HG03103 (cell line): ENCODE data around the gene DPM2.

Experiments
- ATAC-seq: cut with Tn5 transposase; IDR thresholded peaks from one replicate; pipeline ENCODE4 v1.9.1; 2021; ENCODE audit warnings: low read depth; ENCODE audit not compliant: unreplicated experiment

DPM2 gene

DNA sequence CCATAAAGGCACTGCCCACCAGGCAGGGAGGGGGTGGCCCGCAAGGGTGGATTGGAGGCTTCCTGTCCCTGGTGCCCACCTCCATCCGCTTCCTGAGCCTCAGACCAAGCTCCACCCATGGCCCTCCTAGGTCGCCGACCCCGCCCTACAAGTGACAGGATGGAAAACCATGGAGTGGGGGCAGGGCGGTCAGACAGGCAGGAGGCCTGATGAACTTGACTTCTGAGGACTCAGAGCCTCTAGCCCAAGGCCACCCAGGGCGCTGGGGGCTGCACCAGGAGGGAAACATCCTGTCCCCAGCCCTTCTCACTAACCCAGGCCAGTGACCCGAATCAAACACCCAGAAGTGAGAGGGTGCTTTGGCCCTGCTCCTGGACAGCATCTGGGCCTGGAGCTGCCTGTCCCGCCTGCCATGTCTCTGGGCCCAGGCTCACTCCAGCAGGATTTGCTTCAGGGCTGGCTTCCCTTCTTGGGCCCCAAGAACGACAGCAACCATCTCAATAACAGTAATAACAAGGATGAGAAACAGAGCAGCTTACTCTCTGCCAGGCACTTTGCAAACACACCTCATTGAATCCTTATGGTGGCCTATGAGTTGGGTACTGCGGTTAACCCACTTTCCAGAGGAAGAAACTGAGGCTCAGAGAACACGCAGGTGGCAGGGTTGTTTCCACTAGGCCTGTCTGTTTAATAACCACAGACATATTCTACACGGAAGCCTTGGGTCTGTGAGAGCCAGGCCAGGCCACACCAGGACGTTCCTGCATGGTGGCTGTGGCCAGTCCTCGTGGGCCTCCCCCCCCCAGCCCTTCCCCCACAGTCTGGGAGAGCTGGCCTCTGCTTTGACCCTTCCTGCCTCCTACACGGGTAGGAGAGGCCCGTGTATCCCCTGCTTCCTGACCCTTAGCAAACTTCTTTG lies 33.8 kb downstream of the DPM2 start:
- ATAC-seq: no peak

DNA sequence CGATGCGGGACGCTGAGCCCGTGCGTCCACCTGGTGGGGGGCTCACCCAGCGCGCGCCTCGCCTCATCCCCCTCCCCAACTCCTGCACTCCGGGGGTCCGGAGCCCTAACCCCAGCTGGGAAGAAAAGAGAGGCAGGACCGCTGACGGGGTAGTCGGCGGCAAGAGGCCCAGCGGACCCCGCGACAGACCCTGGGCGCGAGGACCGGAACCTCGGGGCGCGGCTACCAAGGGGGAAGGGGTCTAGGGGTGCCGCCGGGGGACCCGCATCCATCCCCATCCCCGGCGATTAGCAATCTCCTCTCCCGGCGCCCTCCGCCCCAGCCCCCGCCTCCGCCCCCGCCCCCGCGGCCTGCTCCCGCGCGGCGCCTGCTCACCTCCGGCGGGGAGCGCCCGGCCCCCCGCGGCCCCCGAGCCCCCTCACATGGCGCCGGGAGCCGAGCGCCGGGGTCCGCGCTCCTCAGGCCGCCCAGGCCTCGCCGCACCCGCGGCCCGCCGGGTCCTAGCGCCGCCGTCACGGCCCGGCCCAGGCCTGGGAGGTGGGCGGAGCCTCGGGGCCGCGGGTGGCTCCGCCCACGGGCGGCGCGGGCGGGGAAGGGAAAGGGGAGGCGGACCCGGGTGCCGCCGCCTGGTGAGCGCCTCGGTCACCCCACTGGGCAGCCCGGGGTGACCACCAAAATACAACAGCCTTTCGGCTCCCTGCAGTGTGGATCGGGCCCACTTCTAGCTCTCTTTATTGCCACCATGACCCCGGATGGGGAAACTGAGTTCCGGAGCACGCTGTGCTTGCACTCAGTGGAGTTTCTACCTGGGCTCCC lies 38.3 kb downstream of the DPM2 start, which contains the start of gene ST6GALNAC6:
Gene ST6GALNAC6 (minus strand): TSS at position 476 of the 816 bp plus-strand sequence. CDS start 1,622 bp downstream, outside the sequence.
- ATAC-seq: no peak

DNA sequence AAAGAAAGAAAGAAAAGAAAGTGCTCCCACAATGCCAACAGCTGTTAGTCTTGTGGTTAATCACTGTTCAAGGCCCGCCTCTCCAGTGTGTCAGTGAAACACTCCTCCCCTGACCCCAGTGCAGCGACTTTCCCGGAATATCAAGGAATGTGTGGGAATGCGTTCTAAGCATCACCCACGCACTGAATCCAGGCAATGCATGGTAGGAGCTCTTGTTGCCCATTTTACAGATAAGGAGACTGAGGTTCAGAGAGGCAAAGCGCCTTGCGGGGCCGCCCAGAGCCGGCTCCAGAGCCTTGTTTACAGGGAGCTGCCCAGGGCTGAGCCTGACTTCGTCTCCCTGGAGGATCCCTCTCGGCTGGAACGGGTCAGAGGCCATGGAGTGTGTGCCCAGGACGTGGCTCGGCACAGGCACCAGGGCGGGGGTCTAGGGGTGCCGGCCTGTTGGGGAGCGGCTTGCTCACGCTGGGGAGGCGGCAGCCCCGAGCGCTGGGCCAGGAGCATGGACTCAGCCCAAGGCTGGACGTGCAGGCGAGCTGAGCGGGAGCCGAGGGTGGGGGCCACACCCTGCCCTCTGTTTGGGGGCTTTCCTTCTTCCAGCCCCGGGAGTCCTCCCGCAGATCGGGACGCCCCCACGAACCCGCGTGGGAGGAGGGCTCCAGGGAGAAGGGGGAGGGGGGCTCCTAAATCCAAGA lies 39.1 kb downstream of the DPM2 start:
- no peak for ATAC-seq

DNA sequence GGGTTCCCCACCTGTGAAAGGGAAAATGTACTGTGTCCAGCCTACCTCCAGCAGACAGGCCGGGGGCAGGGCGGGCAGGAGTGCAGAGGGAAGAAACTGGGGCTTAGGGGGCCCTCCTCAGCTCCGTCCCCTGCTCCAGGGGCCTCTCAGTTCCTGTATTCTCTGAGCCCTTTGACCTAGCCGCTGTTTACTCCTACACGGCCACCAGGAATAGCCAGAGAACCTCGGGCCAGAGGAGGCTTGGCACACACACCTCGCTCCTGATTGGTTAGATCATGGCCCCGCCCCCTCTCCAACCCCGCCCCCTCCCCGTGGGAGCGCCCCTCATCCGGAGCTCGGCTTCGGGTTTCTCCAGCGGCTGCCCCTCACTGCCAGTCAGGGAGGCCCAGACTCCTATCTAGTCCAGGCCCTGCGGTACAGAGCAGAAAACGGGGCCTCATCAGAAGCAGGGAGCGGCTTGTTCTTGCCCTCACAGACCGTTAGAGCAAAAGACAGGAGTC lies 40.4 kb downstream of the DPM2 start:
- ATAC-seq: no peak

DNA sequence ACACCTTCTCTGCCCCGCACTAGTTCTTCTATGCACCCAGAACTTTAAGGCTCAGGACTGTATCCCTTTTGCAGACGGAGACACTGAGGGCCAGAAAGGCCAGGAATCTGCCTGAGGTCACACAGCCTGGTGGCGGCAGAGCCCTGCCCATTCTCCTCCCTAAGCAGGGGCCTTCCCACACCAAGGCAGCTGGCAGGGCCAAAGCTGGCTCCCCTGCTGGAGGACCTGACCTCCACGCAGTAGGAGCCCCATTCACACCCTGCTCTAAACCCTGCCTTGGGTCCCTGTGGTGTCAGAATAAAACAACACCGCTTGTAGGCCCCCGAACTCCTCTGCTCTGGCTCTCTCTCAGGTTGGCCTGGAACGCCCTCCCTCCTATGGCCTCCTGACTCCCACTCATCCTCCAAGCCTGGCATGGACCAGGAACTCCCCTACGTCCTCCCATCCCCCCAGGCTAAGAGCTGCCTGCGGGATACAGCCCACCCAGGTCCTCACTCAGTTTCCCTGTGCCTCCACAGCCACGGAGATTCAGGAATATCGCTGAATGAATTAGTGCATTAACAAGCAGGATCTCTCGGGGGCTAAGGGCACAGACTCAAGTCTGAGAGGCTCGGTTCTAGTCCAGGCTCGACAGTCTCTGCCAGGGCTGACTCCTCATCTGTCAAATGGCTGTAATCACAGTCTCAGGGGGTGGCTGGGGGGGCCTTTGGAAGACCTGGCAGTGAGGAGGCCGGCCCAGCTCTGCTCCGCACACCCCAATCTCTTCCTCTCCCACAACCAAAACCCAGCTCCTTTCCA lies 41.1 kb downstream of the DPM2 start:
- no peak for ATAC-seq

DNA sequence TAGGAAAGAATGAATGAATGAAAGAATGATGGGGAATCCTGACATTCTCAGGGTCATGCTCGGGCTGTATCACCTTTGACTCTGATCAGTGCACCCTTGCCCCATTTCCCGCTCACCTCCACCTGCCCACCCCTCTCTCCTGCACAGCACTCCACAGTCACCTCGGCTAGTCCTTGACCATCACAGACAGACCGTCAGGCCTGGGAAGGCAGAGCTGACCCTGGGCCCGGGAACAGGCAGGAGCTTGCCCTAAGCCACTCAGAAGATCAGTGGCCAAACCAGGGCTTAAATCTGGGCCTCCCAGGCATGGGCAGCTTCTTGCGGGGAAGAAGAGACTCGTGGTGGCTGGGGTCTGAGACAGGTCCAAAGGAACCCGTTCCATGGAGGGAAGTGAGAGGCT lies 41.8 kb downstream of the DPM2 start:
- no peak for ATAC-seq

DNA sequence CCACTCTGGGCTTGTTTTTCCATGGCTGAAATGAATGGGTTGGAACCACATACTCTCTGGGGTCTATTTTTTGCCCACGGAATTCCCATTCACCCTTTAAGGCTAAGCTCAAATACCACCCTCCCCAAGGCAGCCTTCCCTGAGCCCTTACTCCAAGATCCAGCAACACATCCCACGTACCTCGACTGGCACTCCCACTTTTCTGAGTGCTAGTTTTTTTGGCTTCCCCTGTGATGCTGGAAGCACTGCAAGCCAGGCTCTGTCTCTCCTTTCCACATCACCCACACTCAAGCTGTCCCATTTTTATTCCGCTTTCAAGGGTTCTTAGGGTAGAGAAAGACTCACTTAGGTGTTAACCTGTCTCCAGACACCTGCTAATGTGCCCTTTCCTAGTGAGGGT lies 44.3 kb downstream of the DPM2 start:
- ATAC-seq: no peak

DNA sequence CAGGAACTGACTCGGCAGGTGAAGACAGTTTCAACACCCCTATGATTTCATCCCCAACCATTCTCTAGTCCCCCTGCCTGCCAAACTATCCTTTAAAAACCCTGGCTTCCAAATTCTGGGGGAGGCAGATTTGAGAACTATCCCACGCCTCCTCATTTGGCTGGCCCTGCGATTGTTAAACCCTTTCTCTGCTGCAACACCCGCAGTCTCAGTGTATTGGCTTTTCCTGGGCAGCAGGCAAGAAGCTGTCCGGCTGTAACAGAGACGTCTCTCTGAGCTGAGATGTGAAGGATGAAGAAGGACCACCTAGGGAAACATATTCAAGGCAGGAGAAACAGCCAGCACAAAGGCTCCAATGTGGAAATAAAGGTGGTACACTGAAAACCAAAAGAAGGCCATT lies 44.8 kb downstream of the DPM2 start:
- ATAC-seq: no peak

DNA sequence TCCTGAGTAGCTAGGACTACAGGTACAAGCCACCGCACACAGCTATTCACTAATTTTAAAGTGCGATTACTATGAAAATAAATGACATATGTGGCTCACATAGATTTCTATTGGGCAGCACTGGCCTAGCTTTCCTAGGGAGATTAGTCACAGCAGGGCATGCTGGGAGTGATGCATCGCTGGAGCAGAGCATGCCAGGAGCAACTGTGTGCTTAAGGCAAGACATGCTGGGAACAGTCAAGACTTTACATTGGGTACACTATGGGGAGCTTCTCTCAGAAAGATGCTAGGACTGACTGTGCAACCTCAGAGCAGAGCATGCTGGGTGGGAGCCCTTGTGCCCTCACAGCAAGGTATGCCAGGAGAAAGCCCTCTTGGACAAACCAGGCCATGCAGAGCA lies 47.6 kb downstream of the DPM2 start:
- no peak for ATAC-seq

DNA sequence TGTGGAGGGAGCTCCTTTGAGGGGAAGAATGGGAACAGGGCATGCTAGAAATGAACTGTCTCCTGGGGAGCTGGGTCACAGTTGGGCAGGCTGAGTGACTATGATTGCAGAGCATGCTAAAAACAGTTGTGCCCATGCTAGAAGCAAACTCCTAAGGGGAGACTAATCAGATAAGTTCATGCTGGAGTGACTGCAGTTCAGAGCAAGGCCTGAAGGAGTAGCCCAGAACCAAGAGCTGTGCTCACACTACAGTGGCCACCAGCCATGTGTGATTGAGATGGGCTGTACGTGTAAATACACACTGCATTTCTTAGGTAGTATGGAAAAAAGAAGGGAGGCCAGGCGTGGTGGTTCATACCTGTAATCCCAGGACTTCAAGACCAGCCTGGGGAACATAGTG lies 49.9 kb downstream of the DPM2 start:
- no peak for ATAC-seq

DNA sequence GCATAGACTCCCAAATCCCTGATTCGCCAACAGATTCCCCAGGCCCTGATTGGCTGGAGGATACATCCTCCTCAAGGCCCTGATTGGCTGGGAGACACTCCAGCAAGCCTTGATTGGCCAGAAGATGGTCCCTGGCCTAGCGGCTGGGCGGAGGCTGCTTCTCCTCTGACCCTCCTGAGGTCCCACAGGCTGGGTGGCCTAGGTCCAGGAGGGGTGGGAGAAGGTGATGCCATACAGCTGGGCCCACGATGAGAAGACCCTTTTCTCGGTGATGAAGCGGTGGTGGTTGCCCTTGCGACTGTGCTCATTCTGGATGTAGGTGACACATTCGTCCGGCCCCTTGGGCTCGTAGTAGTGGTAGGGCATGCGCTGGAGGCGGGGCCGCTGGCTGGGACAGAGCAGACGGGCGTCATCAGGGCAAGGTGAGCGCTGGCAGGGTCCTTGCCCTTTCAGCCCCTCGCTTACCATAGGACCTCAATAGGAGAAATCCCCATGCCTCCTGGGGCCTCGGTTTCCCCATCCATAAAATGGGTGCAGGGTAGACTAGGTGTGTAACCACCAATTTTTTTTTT lies 51.2 kb downstream of the DPM2 start:
- ATAC-seq: no peak

DNA sequence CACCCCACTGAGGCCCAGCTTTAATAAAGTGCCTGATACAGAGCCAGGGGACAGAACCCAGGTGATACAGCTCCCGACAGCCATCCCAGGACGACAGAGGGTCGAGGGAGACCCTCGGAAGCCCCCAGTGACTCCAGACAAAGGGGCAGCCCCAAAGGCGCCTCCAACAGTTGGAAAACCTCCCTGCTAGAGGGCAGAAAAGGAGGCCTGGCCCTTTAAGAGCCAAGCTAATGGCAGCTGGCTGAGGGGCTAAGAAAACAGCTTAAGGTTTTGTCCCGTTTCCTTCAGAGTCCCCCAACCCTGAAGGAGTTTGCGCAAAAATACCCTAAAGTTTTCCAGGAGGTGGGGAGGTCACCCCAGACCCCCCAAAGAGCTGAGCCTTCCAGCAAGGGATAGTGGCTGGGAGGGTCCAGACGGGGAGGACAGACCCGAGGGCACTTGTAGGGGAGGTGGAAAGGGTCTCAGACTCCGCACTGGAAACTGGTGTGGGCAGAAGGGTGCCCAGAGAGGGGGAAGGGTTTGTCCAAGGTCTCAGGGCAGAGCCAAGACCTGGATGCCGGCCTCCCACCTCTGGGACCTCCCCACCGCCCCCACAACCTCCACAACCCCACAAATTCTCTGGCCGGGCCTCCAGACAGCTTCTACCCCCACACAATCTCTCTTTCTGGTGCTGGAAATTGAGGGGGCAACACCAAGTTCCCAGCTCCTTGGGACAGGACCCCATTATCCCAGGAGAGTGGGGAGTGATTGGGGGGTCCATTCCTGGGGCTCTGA lies 52.0 kb downstream of the DPM2 start:
- ATAC-seq: no peak
